Astrocyte (in vitro differentiated cells and primary cell): Measurements from ENCODE around the gene RHCG. TPM values are rescaled to one million over a fixed set of nuclear protein-coding genes. Genes with fewer than 3 reads are reported as not detected.

Experiments
- DNase-seq: peaks from one replicate; pipeline ENCODE4 v3.0.0-alpha.2; 2010; ENCODE audit warnings: low read depth
- FAIRE-seq: peaks from 2 replicates; lab custom pipeline; 2011; peaks lifted over from hg19 to GRCh38; lab: Jason Lieb, UNC
- H2AFZ ChIP-seq: 2 replicates; pipeline ENCODE4 v1.6.0; 2012; ENCODE audit warnings: low read depth, low read length, inconsistent platforms
- H3K27ac ChIP-seq: 2 replicates; pipeline ENCODE4 v1.5.1; 2011; ENCODE audit warnings: low read depth, low read length, inconsistent platforms
- H3K27me3 ChIP-seq: 2 replicates; pipeline ENCODE4 v1.6.0; 2011; ENCODE audit warnings: low read length, inconsistent platforms; ENCODE audit not compliant: insufficient read depth
- H3K36me3 ChIP-seq: 2 replicates; pipeline ENCODE4 v1.5.1; 2011; ENCODE audit warnings: low read length, inconsistent platforms; ENCODE audit not compliant: insufficient read depth
- H3K4me1 ChIP-seq: 2 replicates; pipeline ENCODE4 v1.5.1; 2011; ENCODE audit warnings: low read length, inconsistent platforms; ENCODE audit not compliant: insufficient read depth
- H3K4me2 ChIP-seq: 2 replicates; pipeline ENCODE4 v1.6.0; 2012; ENCODE audit warnings: low read length, inconsistent platforms
- H3K4me3 ChIP-seq: 2 replicates; pipeline ENCODE4 v1.5.1; 2011; ENCODE audit warnings: low read depth, mild to moderate bottlenecking, low read length, inconsistent platforms; ENCODE audit not compliant: insufficient read depth
- H3K79me2 ChIP-seq: 2 replicates; pipeline ENCODE4 v1.6.0; 2012; ENCODE audit warnings: mild to moderate bottlenecking, low read length, inconsistent platforms; ENCODE audit not compliant: insufficient read depth
- H3K9ac ChIP-seq: 2 replicates; pipeline ENCODE4 v1.6.0; 2012; ENCODE audit warnings: mild to moderate bottlenecking, low read length, inconsistent platforms
- H3K9me3 ChIP-seq: 2 replicates; pipeline ENCODE4 v1.5.1; 2012; ENCODE audit warnings: low read depth, mild to moderate bottlenecking, low read length, inconsistent platforms; ENCODE audit not compliant: insufficient read depth
- H4K20me1 ChIP-seq: 2 replicates; pipeline ENCODE4 v1.6.0; 2012; ENCODE audit warnings: low read length, inconsistent platforms; ENCODE audit not compliant: insufficient read depth
- H3K27ac Mint-ChIP-seq: one replicate; pipeline ENCODE4 v1.8.0; 2021; ENCODE audit warnings: mild to moderate bottlenecking, mixed read lengths; ENCODE audit not compliant: unreplicated experiment
- H3K27me3 Mint-ChIP-seq: one replicate; pipeline ENCODE4 v1.8.0; 2021; ENCODE audit warnings: low read depth, mixed read lengths; ENCODE audit not compliant: unreplicated experiment
- H3K36me3 Mint-ChIP-seq: one replicate; pipeline ENCODE4 v1.8.0; 2021; ENCODE audit warnings: low read depth, mixed read lengths; ENCODE audit not compliant: unreplicated experiment
- H3K4me1 Mint-ChIP-seq: one replicate; pipeline ENCODE4 v1.8.0; 2021; ENCODE audit warnings: low read depth, mixed read lengths; ENCODE audit not compliant: unreplicated experiment
- H3K4me3 Mint-ChIP-seq: one replicate; pipeline ENCODE4 v1.8.0; 2021; ENCODE audit warnings: mild to moderate bottlenecking, moderate library complexity, mixed read lengths; ENCODE audit not compliant: unreplicated experiment
- H3K9me3 Mint-ChIP-seq: one replicate; pipeline ENCODE4 v1.8.0; 2021; ENCODE audit warnings: mild to moderate bottlenecking, mixed read lengths; ENCODE audit not compliant: unreplicated experiment
- EZH2 ChIP-seq: IDR thresholded peaks from 2 replicates; pipeline ENCODE4 v1.6.1; 2012; ENCODE audit warnings: mild to moderate bottlenecking, low read length, inconsistent platforms; ENCODE audit not compliant: insufficient read depth
- total RNA-seq: library from RNA; stranded (reverse); gene quantifications from 2 replicates; pipeline ENCODE4 v1.2.1, GENCODE V29; 2021
- TF ChIP-seq, protein P1 (sequence below): IDR thresholded peaks from 2 replicates; pipeline ENCODE4 v1.5.1; 2011; ENCODE audit warnings: low read depth, mild to moderate bottlenecking, inconsistent platforms, low read length, moderate library complexity; ENCODE audit not compliant: insufficient read depth

Gene RHCG
- total RNA-seq, 1 donor from 2014 or later: 0.18 TPM

DNA sequence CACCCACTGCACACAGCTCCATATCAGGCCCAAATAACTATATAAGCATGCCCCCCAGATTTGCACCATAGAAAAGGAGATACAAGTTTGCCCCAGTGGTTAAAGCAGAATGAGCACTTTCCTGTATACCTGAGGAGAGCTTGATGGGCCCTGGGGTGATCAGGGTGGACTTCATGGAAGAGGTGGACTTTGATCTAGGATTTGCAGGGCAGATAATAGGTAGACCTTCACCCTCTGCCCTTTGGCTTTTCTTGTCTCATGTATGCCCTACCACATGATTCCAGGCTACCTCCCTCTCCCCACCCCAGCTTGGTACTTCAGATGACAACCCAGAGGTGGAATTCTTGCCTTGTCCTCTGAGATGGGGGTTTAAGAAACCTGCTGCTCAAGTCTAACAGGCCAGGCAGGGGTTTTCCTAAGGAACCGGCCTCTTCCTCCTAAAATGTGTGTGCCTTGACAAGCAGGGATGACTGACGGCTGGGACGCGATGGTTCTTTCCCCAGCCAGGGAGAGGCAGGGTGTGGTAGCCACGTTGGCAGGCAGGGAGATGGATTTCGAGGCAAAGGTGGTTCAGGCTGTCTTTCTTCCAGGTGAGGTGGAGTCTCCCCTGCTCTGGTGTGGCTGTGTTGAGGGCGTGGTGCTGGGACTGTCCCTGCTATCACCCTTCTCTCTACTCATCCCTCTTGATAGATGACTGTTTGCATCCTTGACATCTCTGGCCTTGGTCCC, 6.6 kb upstream of the RHCG start:
- Histone ChIP-seq H3K4me2 (no peak overlapping the region), H3K9ac (no peak overlapping the region), H3K36me3 (no peaks in the 10 kb centered on the region), H3K4me1 (no peaks in the 10 kb centered on the region), H3K79me2 (no peaks in the 10 kb centered on the region), H3K4me3 (no peak overlapping the region), H2AFZ (no peak overlapping the region), H4K20me1 (peaks cover 3% of the 10 kb centered on the region), H3K27ac (no peak overlapping the region), H3K9me3 (no peaks in the 10 kb centered on the region), H3K27me3 (no peaks in the 10 kb centered on the region)
- TF ChIP-seq, protein P1, sequence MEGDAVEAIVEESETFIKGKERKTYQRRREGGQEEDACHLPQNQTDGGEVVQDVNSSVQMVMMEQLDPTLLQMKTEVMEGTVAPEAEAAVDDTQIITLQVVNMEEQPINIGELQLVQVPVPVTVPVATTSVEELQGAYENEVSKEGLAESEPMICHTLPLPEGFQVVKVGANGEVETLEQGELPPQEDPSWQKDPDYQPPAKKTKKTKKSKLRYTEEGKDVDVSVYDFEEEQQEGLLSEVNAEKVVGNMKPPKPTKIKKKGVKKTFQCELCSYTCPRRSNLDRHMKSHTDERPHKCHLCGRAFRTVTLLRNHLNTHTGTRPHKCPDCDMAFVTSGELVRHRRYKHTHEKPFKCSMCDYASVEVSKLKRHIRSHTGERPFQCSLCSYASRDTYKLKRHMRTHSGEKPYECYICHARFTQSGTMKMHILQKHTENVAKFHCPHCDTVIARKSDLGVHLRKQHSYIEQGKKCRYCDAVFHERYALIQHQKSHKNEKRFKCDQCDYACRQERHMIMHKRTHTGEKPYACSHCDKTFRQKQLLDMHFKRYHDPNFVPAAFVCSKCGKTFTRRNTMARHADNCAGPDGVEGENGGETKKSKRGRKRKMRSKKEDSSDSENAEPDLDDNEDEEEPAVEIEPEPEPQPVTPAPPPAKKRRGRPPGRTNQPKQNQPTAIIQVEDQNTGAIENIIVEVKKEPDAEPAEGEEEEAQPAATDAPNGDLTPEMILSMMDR: no peak
- no peak for TF ChIP-seq EZH2
- Mint-ChIP-seq H3K4me3 (no peak overlapping the region), H3K4me1 (no peaks in the 10 kb centered on the region), H3K27ac (no peak overlapping the region), H3K9me3 (peaks cover 7% of the 10 kb centered on the region), H3K27me3 (peaks cover 72% of the 10 kb centered on the region), H3K36me3 (no peaks in the 10 kb centered on the region)
- FAIRE-seq (no peak), DNase-seq (no peak)

DNA sequence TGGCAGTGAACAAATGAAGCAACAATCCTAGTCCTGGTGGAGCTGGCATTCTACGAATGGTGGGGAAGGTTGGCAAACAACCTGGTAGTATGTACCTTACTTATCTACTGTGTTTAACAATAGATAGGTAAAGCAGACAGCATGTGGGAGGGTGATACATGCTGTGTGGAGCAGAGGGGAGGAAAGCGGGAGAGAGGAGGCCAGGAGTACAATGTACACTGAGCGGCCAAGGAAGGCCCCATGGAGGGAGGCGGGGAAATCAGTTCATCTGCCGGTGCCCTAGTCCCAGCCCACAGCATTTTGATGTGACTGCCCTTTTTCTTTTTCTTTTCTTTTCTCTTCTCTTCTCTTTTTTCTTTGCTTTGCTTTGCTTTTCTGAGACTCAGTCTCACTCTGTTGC, 5.3 kb upstream of the RHCG start:
- Histone ChIP-seq H4K20me1 (peaks cover 3% of the 10 kb centered on the region), H3K4me2 (no peak overlapping the region), H3K36me3 (no peaks in the 10 kb centered on the region), H3K4me3 (no peak overlapping the region), H3K9me3 (no peaks in the 10 kb centered on the region), H2AFZ (no peak overlapping the region), H3K27ac (no peak overlapping the region), H3K79me2 (no peaks in the 10 kb centered on the region), H3K4me1 (peaks cover under 1% of the 10 kb centered on the region), H3K27me3 (peaks cover 2% of the 10 kb centered on the region), H3K9ac (no peak overlapping the region)
- DNase-seq: no peak
- no peaks in the 10 kb centered on the region for H3K36me3 Mint-ChIP-seq
- FAIRE-seq: no peak
- H3K4me1 Mint-ChIP-seq: no peaks in the 10 kb centered on the region
- peaks cover 7% of the 10 kb centered on the region for H3K9me3 Mint-ChIP-seq
- H3K4me3 Mint-ChIP-seq: no peak overlapping the region
- peaks cover 76% of the 10 kb centered on the region for H3K27me3 Mint-ChIP-seq
- H3K27ac Mint-ChIP-seq: no peak overlapping the region
- TF ChIP-seq, protein P1: no peak
- no peak for TF ChIP-seq EZH2
